ENCODE results near the gene TK2. TPM values are rescaled to one million over a fixed set of nuclear protein-coding genes. Genes with fewer than 3 reads are reported as not detected.
A peak's percentile ranks its signal among the peaks of the same experiment; 100 is the strongest.

TK2 gene
- polyA plus RNA-seq, 3 donors, result 29.8 to 38.9 (median 32.4) TPM

DNA sequence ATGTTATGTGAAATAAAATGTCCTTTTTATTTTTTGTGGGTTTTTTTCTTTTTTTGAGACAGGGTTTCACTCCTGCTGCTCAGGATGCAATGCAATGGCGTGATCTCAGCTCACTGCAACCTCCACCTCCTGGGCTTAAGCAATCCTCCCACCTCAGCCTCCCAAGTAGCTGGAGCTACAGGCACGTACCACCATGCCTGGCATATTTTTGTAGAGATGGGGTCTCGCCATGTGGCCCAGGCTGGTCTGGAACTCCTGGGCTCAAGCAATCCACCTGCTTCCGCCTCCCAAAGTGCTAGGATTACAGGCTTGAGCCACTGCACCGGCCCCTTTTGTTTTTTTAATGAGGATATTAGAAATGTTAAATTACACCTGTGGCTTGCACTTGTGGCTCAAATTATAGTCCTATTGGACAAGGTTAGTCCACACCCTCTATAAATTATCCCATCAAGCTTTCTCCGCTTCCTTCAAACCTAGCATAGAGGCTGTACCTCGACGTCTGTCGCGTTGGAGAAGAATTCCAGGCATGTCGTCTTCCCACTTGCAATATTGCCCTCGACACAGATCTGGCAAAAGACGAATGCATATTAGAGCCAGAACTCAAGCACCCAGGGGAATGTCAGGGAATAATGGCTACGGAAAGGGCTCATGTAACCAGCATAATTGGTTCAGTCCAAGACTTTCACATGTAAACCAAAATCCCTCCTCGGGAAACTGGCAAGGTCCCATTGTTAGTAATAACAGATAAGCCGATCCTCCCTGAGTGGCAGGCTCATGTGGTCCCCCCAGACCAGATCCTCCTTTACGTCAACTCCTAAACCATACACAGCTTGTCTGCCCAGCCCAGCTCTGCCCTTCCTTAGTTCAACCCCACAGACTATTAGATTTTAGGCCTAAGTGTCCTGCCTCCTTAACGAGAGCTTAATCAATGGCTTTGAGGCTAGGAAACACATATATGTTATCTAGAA, 8.2 kb downstream of the TK2 start:
- Mint-ChIP-seq H3K36me3 (peaks cover 71 to 83% of the 10 kb centered on the region in 2 donors), H3K27ac (peak overlapping the region in 1 of 7 donors; percentile 12), H3K4me1 (peaks cover 46% of the 10 kb centered on the region), H3K4me3 (no peak overlapping the region), H3K27me3 (ENCODE audit: low read depth in 3 of 3) (peaks cover 0 to 2% (median 0%) of the 10 kb centered on the region in 3 donors), H3K9me3 (no peaks in the 10 kb centered on the region)
- Histone ChIP-seq H3K4me1 (ENCODE audit: control insufficient read depth in 1 of 2, insufficient read depth in 2 of 2, low read length in 2 of 2) (peaks cover 27% of the 10 kb centered on the region in 2 donors), H3K27ac (ENCODE audit: low read depth in 1 of 2, low read length in 2 of 2) (no peak overlapping the region), H2AFZ (ENCODE audit: insufficient read depth, low read depth, low read length, poor library complexity, severe bottlenecking) (no peak overlapping the region), H3K27me3 (ENCODE audit: control insufficient read depth in 2 of 2, insufficient read depth in 2 of 2, low read length in 2 of 2) (no peaks in the 10 kb centered on the region), H3K9me3 (replicated peaks in 1 of 2; ENCODE audit: control insufficient read depth in 1 of 2, insufficient read depth in 1 of 2, low read length in 2 of 2) (no peaks in the 10 kb centered on the region), H3K4me3 (replicated peaks in 1 of 3; ENCODE audit: low read depth in 2 of 3, low read length in 3 of 3) (no peak overlapping the region), H3K36me3 (replicated peaks in 1 of 2; ENCODE audit: control insufficient read depth in 1 of 2, insufficient read depth in 2 of 2, low read length in 2 of 2) (peaks cover 35 to 59% of the 10 kb centered on the region in 2 donors), H3K79me2 (ENCODE audit: insufficient read depth, low read length) (peaks cover 4% of the 10 kb centered on the region), H4K20me1 (ENCODE audit: insufficient read depth, low read length) (no peaks in the 10 kb centered on the region), H3K9ac (ENCODE audit: insufficient read depth, low read length, poor library complexity, severe bottlenecking) (no peak overlapping the region), H3K4me2 (replicated peaks; ENCODE audit: extremely low read depth, low read length, poor library complexity, severe bottlenecking) (no peak overlapping the region)
- WGBS (ENCODE audit: insufficient coverage), result 97% methylated on average over 9 of the region's 18 CpGs
- TF ChIP-seq, protein P1, sequence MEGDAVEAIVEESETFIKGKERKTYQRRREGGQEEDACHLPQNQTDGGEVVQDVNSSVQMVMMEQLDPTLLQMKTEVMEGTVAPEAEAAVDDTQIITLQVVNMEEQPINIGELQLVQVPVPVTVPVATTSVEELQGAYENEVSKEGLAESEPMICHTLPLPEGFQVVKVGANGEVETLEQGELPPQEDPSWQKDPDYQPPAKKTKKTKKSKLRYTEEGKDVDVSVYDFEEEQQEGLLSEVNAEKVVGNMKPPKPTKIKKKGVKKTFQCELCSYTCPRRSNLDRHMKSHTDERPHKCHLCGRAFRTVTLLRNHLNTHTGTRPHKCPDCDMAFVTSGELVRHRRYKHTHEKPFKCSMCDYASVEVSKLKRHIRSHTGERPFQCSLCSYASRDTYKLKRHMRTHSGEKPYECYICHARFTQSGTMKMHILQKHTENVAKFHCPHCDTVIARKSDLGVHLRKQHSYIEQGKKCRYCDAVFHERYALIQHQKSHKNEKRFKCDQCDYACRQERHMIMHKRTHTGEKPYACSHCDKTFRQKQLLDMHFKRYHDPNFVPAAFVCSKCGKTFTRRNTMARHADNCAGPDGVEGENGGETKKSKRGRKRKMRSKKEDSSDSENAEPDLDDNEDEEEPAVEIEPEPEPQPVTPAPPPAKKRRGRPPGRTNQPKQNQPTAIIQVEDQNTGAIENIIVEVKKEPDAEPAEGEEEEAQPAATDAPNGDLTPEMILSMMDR (IDR thresholded peaks at IDR 0.05), result no peak
- DNase-seq, result no peak
- intact Hi-C loops (cut with micrococcal nuclease), result no loop called here

DNA sequence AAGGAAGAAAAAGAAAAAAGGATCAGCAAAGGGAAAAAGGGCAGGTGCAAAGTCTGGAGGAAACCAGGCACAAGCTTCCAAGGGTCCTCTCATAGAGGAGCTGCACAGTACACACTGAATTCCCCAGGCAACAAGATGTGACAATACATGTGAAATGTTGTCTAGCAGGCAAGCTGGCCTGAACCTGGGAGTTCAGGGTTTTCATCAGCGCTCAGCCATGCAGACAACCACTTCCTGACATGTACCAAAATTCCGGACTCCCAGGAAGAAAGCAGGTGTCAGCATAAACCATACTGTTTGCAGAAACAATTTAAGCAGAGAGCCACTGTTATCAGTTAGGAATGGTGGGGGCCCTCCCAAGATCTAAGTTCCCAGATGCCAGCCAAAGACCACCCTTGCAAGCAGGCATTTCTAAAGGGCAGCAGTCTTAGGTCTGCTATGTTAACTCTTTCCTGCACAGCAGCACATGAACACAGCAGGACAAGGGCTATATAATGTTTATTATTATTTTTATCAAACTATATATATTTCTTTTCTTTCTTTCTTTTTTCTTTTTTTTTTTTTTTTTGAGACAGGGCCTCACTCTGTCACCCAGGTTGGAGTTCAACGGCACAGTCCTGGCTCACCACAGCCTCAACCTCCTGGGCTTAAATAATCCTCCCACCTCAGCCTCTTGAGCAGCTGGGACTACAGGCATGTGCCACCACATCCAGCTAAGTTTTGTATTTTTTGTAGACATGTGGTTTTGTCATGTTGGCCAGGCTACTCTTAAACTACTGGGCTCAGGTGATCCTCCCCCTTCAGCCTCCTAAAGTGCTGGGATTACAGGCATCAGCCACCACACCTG, 10.1 kb downstream of the TK2 start:
- 15% methylated on average over 2 of the region's 3 CpGs for WGBS (ENCODE audit: insufficient coverage)
- Histone ChIP-seq H3K4me2 (replicated peaks; ENCODE audit: extremely low read depth, low read length, poor library complexity, severe bottlenecking) (no peak overlapping the region), H3K4me1 (ENCODE audit: control insufficient read depth in 1 of 2, insufficient read depth in 2 of 2, low read length in 2 of 2) (peaks cover 19 to 21% of the 10 kb centered on the region in 2 donors), H3K27ac (ENCODE audit: low read depth in 1 of 2, low read length in 2 of 2) (no peak overlapping the region), H3K9ac (ENCODE audit: insufficient read depth, low read length, poor library complexity, severe bottlenecking) (no peak overlapping the region), H3K4me3 (replicated peaks in 1 of 3; ENCODE audit: low read depth in 2 of 3, low read length in 3 of 3) (no peak overlapping the region), H3K36me3 (replicated peaks in 1 of 2; ENCODE audit: control insufficient read depth in 1 of 2, insufficient read depth in 2 of 2, low read length in 2 of 2) (peaks cover 47 to 77% of the 10 kb centered on the region in 2 donors), H4K20me1 (ENCODE audit: insufficient read depth, low read length) (no peaks in the 10 kb centered on the region), H3K79me2 (ENCODE audit: insufficient read depth, low read length) (peaks cover 4% of the 10 kb centered on the region), H3K9me3 (replicated peaks in 1 of 2; ENCODE audit: control insufficient read depth in 1 of 2, insufficient read depth in 1 of 2, low read length in 2 of 2) (no peaks in the 10 kb centered on the region), H3K27me3 (ENCODE audit: control insufficient read depth in 2 of 2, insufficient read depth in 2 of 2, low read length in 2 of 2) (no peaks in the 10 kb centered on the region), H2AFZ (ENCODE audit: insufficient read depth, low read depth, low read length, poor library complexity, severe bottlenecking) (no peak overlapping the region)
- Mint-ChIP-seq H3K27me3 (ENCODE audit: low read depth in 3 of 3) (peaks cover 0 to 2% (median 0%) of the 10 kb centered on the region in 3 donors), H3K4me1 (peaks cover 32% of the 10 kb centered on the region), H3K4me3 (no peak overlapping the region), H3K36me3 (peaks cover 76 to 83% of the 10 kb centered on the region in 2 donors), H3K27ac (peak overlapping the region in 4 of 7 donors; percentile 50 to 80 (median 62)), H3K9me3 (no peaks in the 10 kb centered on the region)
- DNase-seq, result no peak
- TF ChIP-seq, protein P1 (IDR thresholded peaks at IDR 0.05), result no peak
- intact Hi-C loops (cut with micrococcal nuclease), result no loop called here

Measured in CD14-positive monocyte (primary cell).